HG03378 (cell line): Measurements from ENCODE around the gene EPAS1.
"Not testable (repeated sequence)": the region's sequence is repeated elsewhere in the genome, so short reads cannot be mapped to it uniquely, and the experiment has no call there.

Experiments used
- ATAC-seq: cut with Tn5 transposase; IDR thresholded peaks from one replicate; pipeline ENCODE4 v1.9.1; 2021; ENCODE audit warnings: mild to moderate bottlenecking, moderate library complexity; ENCODE audit not compliant: unreplicated experiment

The EPAS1 gene

DNA sequence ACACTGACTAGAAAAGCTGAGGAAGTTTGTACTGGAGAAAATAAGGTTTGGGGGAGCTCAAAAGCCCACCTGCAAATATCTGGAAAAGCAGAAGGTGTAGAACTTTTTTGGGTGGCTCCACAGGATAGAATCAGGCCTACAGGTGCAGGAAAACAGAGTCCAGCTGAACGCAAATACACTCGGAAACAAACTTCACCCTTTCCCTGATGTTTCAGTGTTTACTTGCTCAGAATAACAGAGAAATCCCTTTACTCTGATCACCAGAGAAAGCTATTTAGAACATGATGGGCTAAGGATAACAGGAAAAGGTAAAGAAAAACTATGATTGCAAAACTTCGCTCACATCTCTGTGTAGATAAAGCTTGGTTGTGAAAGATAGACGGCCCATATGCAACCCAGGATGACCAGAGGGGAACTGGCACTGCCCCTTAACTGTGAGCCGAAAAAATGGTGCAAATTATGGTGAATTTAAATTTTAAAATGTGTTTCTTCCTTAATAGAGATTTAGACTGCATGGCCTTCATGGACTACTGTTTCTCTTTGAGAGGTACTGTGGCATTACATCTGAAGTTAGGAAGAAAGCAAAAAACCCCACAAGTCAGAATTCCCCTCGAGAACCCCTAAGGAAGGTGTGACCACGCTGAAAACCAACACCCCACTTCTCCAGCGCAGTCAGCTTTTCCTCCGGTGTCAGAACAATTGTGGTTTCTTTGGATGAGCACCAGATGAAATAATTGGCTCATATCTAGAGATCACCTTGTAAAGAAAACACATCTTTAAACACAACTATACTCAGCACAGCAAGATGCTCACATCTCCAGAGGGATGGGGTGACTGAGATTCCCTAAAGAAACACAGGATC is 97.7 kb downstream of the EPAS1 start:
- ATAC-seq, result no peak

DNA sequence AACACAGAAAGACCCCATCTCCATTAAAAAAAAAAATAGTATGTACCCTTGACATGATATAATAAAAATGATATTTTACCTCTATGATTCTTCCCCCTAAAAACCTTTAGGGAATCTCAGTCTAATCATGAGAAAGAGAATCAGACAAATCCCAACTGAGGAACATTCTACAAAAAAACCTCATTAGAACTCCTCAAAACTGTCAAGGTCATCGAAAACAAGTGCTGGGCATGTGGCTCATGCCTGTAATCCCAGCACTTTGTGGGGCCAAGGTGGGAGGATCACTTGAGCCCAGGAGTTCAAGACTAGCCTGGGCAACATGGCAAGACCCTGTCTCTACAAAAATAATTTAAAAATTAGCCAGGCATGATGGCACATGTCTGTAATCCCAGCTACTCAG is 98.5 kb downstream of the EPAS1 start:
- not testable (repeated sequence) for ATAC-seq

DNA sequence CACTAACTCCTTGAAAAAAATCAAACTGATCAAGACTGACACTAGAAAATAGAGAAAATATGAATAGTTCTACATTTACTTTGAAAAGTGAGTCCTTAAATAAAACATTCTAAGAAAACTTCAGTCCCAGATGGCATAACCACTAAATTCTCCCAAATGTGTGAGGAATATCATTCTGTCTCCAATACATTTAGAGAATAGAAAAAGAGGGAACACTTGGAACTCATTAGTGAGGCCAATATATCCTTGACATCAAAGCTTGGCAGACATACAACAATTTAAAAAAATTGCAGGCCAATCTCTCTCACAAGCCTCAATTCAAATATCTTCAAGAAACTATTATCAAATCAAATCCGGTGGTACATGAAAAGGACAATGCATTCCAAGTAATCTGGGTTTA is 102.8 kb downstream of the EPAS1 start:
- no peak for ATAC-seq

DNA sequence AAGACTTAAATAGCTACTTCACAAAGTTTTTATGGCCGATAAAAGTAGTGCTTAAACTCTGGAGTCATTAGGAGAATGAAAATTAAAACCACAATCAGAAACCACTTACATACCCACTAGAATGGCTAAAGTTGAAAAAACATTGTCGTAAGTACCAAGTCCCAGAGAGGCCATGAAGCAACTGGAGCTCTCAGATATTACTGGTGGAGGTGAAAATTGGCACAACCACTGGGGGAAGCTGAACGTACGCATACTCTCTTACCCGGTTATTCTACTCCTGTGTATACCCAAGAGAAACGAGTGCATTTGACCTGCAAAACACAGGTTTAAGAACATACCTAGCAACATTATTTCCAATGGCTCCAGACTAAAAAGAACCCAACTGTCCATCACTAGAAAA is 105.7 kb downstream of the EPAS1 start:
- no peak for ATAC-seq

DNA sequence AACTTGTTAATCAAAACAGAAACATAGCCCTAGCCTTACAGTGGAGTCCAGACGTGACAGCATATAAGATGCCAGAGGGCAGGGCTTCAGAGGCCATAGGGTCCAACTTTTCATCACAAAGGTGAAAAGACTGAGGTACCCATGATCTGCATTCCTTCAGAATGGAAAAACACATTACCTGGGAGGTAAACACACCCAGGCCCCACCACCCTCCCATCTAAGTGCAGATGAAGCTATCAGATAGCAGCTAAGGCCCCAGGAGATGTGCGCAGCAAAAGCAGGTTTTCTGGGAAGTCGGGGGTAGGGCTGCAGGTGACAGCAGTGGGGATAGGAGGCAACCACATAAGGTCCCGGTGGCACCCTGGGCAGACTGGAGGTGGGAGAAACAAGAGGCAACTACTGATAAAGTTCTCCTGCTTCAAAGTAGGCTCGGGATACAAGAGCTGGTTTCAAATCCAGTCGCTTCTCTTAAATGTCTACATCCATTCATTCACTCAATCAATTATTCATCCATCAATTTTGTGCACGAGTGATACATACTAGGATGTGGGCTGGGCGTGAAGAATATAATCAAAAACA is 107.1 kb downstream of the EPAS1 start:
- no peak for ATAC-seq

DNA sequence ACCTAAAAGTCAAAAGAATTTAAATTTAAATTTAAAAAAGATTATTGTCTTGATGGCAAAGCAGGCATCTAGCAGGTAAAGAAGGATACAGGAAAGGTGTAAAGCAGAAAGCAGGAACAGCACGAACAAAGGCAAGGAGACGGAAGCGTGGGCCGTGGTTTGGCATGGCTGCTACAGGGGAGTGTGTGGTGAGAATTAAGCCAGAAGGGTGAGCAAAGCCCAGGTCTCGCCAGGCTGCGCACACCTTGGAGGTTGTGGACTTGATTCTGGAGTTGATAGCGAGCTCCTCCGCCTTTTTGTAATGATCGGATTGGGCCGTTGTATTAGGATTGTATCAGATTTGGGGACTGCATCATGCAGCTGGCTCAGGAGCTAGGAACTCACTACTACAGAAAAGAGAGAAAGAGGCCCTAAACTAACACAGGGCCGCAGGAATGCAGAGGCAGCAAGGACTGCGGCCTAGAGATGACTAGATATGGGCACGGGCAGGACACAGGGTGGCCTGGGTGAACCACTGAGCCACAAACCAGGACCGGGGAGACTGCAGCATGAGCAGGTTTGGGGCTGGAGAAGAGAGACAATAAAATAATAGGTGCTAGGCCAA is 110.7 kb downstream of the EPAS1 start:
- no peak for ATAC-seq

DNA sequence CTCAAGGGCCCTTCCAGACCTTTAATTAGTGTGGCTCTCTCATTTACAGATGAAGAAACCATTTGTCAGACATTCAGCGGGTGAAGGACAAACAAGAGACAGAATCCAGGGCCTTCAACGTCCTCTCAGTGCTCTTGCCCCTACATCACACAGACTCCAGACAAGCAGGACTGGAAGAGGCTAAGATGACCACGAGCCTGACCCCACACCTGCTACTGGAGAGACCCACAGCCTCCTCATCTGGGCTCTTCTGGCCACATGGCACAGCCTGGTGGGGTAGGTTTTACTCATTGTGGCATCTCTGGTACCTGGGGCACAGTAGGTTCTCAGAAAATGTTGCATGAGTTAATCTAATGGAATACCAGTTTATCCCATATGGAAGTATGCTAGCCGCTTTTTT is 112.5 kb downstream of the EPAS1 start:
- ATAC-seq, result no peak

DNA sequence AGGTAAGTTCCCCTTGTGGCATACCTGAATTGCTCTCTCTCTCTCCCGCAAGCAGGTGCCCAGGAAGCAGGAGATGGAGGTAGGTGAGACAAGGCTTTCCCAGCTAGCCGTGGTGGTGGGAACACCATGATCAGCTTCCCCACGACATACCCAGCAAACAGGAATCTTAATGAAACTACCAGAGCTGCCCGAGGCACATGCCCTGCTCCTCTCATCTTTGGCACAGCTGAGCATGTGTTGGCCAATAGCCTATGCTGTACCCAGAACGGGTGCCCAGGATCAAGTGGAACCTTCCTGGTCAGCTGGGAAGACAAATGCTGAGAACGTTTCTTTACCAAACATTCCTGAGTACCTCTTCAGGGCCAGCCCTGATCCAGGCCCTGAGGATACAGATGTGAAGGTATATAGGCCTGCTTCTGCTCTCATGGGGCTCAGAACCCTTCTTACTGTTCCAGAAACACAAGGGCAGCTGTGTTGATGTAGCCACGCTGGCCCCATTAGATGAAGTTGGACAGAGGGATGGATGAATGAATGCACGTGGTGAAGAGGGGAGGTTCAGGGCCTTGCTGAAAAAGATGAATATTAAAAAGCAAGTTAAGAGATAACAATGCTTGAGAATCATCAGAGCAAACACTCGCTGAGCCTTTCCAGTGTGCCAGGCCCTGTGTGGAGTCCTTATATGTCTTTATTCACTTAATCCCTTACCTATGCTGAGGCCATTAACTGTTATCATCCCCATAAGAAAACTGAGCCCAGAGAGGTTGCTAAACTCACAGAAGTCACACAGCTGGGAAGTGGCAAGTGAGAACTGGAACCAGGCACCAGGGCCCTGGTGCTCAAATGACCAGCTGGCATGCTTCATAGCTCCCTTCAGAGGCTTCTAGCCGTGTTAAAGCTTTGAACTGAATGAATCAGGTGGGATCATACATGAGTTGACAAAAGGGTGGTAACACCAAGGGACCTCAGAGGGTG is 113.4 kb downstream of the EPAS1 start:
- ATAC-seq, result no peak

DNA sequence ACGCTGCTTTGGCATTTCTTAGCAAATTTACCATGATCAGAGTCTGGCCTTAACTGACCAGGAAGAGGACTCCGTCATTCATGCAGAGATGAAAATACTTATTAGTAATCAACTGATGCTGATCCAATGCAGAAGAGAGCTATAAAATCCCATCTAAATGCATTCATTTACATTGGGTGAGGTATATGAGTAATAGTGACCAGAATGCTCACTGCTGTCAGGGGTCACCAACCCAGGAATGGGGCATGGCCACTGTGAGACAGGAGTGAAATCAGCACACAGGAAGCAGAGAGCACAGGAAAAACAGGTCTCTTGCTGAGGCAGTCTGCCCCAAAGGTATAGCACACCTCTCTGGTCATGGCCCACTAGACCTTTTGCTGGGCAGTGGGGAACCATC is 114.0 kb downstream of the EPAS1 start:
- no peak for ATAC-seq

DNA sequence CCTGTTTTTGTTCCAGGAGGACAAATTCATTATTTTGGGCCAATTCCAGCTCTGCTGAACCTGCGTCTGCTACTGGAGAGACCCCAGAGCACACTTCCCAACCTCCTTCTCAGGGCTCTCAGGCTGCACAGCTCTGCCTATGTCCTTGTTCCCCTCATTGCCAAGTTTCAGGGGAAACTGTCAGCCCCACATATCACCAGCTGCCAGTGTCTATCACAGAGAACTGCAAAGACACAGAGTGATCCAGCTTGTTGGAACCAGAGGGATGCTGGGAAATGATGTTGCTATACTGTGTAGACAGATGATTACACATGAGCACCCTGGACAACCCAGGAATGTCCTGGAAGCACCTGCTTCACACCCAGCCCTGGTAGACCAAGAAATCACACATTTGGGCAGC is 114.8 kb downstream of the EPAS1 start:
- no peak for ATAC-seq

DNA sequence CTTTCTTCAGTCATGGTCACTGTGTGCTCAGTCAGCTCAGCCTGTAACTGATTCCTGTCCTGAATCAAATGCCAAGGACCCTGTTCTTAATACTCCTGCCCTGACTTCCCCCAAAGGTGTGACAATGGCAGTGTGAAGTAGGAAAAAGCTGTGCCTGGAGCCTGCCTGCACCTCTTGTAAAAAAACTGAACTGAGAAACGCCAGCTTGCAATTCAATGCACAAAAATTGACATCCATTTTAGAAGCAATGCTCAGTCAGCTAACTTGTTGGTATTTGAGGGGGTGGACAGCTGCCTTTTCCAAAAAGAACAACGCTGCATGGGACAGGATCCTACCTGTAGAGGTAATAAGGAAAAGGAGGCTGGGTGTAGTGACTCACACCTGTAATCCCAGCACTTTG is 115.9 kb downstream of the EPAS1 start:
- ATAC-seq, result no peak

DNA sequence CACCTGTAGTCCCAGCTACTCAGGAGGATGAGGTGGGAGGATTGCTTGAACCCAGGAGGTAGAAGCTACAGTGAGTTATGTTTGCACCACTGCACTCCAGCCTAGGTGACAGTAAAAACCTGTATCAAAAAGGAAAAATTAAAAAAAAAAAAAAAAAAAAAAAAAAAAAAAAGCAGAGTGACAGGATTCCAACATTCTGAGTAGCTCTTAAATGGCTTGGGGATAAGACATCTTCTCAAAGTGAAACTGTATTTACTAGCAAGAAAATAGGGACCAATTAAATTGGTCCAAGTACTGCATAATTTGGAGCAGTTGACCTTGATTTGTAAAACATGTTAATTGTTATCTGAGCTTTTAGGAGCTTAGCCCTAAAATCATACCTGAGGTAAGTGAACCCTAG is 116.4 kb downstream of the EPAS1 start:
- no peak for ATAC-seq

DNA sequence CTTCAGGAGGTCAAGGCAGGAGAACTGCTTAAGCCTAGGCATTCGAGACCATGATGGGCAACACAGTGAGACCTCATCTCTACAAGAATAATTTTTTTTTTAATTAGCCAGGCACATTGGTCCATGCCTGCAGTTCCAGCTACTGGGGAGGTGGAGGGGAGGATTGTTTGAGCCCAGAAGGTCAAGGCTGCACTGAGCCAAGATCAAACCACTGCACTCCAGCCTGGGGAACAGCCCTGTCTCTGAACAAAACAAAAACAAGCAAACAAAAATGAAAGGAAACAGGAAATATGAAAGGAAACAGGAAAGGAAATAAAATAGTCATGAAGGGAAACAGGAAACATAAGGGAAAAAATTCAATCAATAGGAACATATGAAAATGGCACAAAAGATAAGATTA is 117.5 kb downstream of the EPAS1 start:
- ATAC-seq, result no peak

DNA sequence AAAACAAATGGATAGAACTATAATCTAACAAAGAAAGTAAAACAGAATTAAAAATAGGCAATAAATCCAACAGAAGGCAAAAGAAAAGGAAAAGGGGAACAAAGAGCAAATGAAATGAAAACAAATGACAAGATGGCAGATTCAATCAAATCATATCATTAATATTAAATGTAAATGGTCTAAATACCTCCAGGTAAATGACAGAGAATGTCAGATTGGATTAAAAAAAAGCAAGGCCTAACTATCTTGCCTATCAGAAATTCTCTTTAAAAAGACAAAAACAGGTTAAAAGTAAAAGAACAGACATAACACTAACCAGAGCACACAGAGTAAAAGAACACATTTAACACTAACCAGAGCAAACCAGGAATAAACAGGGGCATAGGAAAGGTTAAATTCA is 119.1 kb downstream of the EPAS1 start:
- ATAC-seq, result no peak

DNA sequence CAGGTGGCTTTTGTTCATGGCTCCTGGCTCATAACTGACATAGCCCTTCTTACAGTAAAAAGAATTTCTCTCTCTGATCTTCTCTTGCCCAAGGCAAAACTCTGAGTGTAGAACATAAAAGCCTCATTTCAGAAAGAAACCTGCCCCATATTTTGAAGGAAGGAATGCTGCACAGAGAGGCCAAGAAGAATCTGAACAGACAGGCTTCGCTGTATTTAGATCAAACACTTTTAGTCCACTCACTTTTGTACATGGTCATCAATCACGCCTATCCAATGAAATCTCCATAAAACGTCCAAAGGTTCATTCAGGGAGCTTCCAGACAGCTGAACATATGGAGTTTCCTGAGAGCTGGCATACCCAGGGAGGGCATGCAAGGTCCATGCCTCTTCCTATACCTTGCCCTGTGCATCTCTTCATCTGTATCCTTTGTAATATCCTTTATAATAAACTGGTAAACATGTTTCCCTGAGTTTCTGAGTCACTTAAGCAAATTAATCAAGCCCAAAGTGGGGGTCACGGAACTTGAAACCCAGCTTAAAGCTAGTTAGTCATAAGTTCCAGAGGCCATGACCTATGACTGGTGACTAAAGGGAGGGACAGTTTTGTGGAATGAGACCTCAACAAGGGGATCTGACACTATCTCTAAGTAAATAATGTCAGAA is 119.7 kb downstream of the EPAS1 start:
- no peak for ATAC-seq

DNA sequence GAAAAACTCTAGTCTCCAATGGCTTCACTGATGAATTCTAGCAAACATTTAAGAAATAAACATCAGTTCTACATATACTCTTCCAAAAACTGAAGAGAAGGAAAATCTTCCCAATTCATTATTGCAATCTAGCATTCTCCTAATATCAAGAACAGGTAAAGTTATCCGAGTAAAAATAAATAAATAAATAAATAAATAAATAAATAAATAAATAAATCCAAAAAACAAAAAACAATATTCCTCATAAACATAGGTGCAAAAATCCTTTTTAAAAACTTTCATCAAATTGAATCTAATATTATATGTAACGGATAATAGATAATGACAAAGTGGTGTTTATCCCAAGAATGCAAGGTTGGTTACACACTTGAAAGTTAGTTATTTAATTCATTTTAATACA is 123.7 kb downstream of the EPAS1 start:
- ATAC-seq, result no peak

DNA sequence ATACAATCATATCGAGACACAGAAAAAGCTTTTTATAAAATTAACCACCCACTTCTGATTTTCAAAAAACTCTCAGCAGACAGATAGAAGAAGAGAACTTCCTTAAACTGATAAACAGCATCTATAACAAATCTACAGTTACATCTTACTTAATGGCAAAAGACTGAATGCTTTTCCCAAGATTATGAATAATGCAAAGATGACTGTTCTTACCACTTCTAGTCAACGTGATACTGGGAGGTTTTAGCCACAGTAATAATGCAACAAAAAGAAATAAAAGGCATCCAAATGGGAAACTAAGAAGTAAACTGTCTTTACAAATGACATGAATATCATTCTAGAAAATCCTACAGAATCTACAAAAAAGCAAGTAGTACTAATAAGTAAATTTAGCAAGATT is 124.2 kb downstream of the EPAS1 start:
- no peak for ATAC-seq

DNA sequence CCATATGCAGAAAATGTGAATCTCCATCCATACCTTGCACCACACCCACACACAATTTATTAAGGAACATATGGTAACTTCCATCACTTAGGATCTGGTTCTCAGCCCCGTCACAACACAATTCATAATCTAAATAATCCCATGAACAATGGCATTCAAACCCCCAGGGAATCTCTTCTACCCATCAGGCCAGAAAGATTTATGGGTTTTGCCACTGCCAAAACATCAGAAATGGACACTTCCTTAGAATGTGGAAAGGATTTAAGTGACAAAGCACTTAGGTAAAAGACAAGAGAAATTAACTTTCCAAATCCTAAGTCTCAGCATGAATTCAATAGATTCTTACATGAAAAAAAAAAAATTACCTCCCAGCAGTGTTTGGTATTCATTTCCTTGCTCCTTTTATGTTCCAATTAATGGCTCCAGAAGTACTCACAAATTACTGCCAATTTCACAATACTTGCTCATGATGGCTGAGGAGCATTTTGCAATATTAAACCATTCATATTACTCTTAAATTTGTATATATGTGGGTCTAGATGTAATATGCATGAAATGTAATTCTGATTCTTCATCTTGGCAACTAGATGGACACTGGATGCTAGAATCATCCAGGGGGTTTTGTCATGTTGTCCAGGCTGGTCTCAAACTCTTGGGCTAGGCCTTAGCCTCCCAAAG is 125.6 kb downstream of the EPAS1 start:
- ATAC-seq, result no peak

DNA sequence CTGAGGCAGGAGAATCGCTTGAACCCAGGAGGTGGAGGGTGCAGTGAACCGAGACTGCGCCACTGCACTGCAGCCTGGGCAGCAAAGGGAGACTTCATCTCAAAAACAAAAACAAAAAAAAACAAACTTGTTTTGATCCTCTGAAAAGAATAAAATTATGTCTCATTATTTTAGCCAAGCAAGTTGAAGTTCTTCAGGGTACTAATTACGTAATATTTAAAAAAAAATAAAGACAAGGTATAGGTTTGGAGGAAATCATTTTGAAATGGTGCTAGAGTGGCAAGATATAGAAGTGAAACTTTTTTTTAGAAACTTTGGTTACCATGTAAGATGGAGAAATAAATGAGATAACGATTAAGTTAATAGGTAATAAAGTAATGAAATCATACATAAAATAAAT is 127.7 kb downstream of the EPAS1 start:
- no peak for ATAC-seq

DNA sequence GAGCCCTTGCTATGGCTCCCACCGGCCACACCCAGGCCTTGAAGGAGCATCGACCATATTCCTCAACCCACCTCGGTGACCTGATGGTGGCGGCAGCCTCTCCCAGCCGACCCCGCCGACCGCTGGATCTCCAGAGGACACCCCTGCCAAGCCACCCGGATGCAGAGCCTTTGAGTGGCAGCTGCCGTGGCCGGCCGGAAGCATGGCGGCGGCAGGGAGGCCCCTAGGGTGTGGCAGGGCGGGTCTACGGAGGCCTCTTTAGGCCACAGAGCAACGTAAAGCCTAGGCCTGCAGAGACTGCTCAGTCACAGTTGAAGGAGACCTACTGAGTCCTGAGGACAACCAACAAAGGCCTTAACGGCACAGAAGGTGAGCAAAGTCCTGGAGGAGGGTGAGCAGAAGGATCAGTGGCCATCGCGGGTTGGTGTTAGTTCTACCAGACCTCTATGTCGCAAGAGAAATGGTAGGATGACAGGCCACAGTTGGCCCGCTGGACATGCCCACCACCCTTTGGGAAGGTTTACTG is 131.8 kb downstream of the EPAS1 start:
- no peak for ATAC-seq
